GM12891 (cell line): ENCODE results near the gene DNAH7.

Experiments used
- POLR2A ChIP-seq: IDR thresholded peaks from 2 replicates; pipeline ENCODE4 v1.6.1; 2011; ENCODE audit warnings: low read depth, low read length, control low read depth
- POLR2AphosphoS5 ChIP-seq: IDR thresholded peaks from 2 replicates; pipeline ENCODE4 v1.6.1; 2011; ENCODE audit warnings: low read depth, low read length, control low read depth
- SPI1 ChIP-seq: IDR thresholded peaks from 2 replicates; pipeline ENCODE4 v1.6.1; 2011; ENCODE audit warnings: low read depth, low read length, control low read depth

DNA sequence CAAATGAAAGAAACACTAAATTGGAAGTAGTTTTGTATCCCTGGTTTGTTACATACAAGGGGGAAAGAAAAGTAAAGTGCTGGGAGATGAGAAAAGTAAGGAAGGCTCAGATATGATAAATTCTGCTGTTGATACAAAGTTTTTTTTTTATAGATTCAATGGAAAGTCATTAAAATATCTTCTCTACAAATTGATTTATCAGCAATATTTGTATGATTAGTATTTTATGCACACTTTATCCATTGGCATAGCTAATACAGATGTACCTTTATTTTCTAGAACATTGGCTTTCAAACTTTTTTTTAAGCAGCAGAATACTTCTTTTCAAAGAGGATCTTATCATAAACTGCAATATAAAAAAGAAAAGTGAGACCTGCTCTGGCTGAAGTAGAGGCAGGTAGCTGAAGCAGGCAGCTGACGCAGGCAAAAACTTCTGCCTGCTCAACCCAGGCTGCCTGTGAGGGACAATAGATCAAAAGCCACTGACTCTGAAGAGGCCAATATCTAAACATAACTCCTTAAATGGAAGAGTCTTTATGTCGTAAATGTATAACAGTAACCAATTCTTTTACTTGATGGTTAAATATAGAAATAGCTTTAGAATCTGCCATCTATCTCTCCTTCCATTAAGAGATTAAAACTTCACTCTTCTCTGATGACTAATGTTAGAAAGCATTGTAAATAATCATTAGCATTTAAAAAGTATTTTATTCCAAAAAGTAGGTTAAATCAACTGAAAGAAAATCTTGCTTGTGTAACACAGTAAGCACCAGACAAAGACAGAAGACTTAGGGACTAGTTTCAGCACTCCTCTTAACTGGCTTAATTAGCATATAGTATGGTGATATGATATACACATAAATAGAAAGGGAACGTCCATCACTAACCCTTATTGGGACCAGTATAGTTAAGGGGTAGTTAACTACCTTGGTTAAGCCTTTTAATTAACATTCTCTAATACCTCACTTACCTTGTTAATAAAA is 237.4 kb downstream of the DNAH7 start:
- TF ChIP-seq POLR2A (no peak), SPI1 (no peak), POLR2AphosphoS5 (no peak)
